HFF-Myc (cell line): ENCODE results near the gene TMEM178A.

ENCODE experiments used
- DNase-seq: peaks from one replicate; pipeline ENCODE4 v3.0.0-alpha.2; 2011; ENCODE audit warnings: low read depth; ENCODE audit errors: extremely low read depth
- H3K4me3 ChIP-seq: replicated peaks from 2 replicates; pipeline ENCODE4 v1.5.1; 2011; ENCODE audit warnings: low read depth, mild to moderate bottlenecking, control low read depth, low read length
- TF ChIP-seq, protein P1 (sequence below): IDR thresholded peaks from 2 replicates; pipeline ENCODE4 v1.5.1; 2012; ENCODE audit warnings: mild to moderate bottlenecking, low read depth, low read length, control low read depth; ENCODE audit errors: missing control alignments

Gene TMEM178A

DNA sequence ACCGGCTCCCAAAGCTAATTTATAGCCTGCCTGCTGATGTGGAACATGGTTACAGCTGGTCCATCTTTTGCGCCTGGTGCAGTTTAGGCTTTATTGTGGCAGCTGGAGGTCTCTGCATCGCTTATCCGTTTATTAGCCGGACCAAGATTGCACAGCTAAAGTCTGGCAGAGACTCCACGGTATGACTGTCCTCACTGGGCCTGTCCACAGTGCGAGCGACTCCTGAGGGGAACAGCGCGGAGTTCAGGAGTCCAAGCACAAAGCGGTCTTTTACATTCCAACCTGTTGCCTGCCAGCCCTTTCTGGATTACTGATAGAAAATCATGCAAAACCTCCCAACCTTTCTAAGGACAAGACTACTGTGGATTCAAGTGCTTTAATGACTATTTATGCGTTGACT lies 51.4 kb downstream of the TMEM178A start:
- DNase-seq = no peak
- H3K4me3 ChIP-seq = no peak overlapping the region
- TF ChIP-seq, protein P1, sequence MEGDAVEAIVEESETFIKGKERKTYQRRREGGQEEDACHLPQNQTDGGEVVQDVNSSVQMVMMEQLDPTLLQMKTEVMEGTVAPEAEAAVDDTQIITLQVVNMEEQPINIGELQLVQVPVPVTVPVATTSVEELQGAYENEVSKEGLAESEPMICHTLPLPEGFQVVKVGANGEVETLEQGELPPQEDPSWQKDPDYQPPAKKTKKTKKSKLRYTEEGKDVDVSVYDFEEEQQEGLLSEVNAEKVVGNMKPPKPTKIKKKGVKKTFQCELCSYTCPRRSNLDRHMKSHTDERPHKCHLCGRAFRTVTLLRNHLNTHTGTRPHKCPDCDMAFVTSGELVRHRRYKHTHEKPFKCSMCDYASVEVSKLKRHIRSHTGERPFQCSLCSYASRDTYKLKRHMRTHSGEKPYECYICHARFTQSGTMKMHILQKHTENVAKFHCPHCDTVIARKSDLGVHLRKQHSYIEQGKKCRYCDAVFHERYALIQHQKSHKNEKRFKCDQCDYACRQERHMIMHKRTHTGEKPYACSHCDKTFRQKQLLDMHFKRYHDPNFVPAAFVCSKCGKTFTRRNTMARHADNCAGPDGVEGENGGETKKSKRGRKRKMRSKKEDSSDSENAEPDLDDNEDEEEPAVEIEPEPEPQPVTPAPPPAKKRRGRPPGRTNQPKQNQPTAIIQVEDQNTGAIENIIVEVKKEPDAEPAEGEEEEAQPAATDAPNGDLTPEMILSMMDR = no peak

DNA sequence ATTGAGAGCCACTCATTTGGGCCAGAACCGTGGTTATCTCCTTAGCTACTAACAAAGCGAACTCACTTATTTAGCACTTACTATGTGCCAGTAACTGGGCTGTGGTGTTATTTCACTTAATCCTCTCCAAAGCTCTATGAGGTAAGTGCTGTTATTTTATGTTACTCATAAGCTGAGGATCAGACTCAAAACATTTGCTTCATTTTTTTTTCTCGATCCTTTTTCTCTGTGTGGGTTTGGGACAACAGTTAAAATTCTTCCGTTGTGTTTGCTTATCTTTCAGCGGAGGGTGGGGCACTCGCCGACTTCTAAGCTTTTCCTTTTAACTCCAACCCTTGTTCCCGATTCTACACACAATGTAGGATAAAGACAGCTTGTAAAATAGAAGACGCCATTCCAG lies 52.8 kb downstream of the TMEM178A start:
- TF ChIP-seq, protein P1 = no peak
- no peak for DNase-seq

DNA sequence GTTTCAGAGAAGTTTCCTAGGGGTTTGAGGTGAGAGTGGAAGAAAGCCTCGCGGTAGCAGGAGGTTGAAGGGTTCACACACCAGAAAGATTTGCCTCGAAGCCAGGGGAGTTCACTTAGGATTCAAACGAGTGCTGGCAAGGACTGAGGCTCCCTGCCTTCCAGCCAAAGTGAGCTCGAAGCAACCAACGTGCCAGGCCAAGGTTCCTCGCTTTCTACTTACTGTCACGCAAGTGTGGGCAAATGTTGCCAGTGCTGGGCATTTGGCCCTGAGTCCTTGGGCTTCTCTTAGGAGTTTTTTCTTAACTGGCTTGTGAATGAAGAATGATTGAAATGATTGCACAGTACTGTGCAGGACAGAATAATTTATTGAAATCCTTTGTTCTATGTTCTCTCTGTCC lies 53.6 kb downstream of the TMEM178A start:
- no peak overlapping the region for H3K4me3 ChIP-seq
- no peak for DNase-seq
- TF ChIP-seq, protein P1 = no peak

More for the DNA sequence above, 52.8 kb downstream of the TMEM178A start:
- no peak overlapping the region for H3K4me3 ChIP-seq

DNA sequence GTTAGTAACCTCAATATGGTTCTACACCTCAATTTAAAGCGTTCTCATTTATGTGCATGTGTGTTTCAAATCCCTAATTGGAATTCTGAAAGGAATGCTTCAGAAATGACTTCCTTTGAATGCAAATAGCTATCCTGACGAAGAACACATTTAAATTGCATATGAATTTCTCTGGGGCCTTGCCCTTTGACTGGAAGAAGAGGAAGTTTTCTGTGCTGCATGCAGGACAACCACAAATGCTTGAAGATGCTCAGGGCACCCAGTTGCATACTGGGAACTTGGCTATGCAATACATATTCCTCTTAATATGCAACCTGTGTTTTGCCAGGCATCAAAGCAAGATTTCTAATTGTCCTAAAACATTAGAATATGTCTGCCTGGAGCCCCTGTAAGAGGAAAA lies 55.3 kb downstream of the TMEM178A start:
- TF ChIP-seq, protein P1 = no peak
- no peak overlapping the region for H3K4me3 ChIP-seq
- no peak for DNase-seq

DNA sequence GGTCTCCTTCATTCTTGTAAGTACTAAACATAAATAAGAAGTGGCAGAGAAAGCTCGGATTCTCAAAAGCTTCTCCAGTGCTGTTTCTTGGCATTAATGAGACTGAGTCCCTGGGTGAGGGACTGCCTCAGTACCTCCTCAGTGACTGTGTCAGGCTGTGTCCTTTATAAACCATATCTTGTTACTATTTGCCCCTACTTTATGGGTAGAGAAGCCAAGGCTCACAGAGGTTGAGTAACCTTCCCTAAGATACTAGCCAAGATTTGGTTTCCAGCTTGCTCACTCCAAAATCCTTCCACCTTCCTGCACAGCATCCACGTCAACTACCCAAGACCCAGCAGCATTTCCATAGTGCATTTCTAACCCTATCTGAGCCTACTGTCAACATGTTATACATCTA lies 57.8 kb downstream of the TMEM178A start:
- TF ChIP-seq, protein P1 = no peak
- no peak for DNase-seq
- H3K4me3 ChIP-seq = no peak overlapping the region

DNA sequence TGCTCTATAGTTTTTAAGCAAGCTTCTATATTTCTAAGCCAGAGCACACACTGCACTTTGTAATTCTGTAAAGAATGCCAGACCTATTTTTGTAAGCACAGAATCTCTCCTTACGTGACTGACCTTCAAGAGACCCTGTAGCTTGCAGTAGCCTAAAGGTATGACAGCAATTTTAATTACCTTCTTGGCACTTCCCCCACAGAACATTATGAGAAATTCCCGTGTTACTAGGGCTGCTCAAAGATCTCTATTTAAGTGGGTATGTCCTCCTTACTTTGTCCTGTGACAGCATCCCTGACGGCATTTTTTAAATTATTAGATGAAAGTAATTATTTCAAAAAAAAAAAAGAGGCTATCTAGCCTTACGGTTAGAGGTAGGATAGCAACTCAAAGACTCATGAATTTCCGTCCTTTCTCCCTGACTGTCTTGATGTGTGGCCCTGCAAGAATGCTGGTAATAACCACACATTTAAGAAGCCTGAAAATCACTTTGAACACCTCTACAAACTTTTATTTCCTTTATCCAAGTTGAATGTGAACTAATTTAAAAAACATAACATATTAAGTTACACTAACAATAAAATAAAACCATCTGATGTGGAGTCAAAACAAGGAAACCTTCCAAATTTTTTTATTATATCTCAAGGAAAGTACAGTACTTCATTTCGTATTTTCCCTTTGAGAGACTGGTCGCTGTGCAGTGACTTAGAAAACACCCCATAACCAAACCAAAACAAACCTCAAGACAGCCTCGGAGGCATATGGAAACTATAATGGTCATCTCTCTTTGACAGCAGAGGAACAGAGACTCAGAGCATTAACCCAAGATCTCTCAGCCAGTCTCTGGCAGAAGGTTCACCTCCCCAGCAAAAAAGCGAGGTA lies 58.5 kb downstream of the TMEM178A start:
- TF ChIP-seq, protein P1 = no peak
- H3K4me3 ChIP-seq = no peak overlapping the region
- no peak for DNase-seq
